HG03439 (cell line): ENCODE results near the gene ADAMTSL1.

Experiments used
- ATAC-seq: cut with Tn5 transposase; IDR thresholded peaks from one replicate; pipeline ENCODE4 v1.9.1; 2021; ENCODE audit warnings: mild to moderate bottlenecking, moderate library complexity; ENCODE audit not compliant: unreplicated experiment

Gene ADAMTSL1

GRCh38 chr9:18639911-18640310 is 166.0 kb downstream of the ADAMTSL1 start:
- ATAC-seq = no peak

GRCh38 chr9:18658804-18659705 is 185.1 kb downstream of the ADAMTSL1 start:
- ATAC-seq = no peak

GRCh38 chr9:18660001-18660400 is 186.0 kb downstream of the ADAMTSL1 start:
- ATAC-seq = no peak

GRCh38 chr9:18662320-18662719 is 188.4 kb downstream of the ADAMTSL1 start:
- no peak for ATAC-seq

GRCh38 chr9:18665947-18666346 is 192.0 kb downstream of the ADAMTSL1 start:
- no peak for ATAC-seq

GRCh38 chr9:18666348-18666747 is 192.4 kb downstream of the ADAMTSL1 start:
- ATAC-seq = no peak

- no peak for ATAC-seq
Observed at GRCh38 chr9:18666986-18667772, 193.2 kb downstream of the ADAMTSL1 start.

GRCh38 chr9:18668944-18669343 is 195.0 kb downstream of the ADAMTSL1 start:
- no peak for ATAC-seq

- ATAC-seq = no peak
Observed at GRCh38 chr9:18672706-18673105, 198.8 kb downstream of the ADAMTSL1 start.

- no peak for ATAC-seq
Observed at GRCh38 chr9:18673179-18673578, 199.2 kb downstream of the ADAMTSL1 start.

- ATAC-seq = no peak
Observed at GRCh38 chr9:18675332-18675731, 201.4 kb downstream of the ADAMTSL1 start.

GRCh38 chr9:18675973-18676372 is 202.0 kb downstream of the ADAMTSL1 start:
- no peak for ATAC-seq

GRCh38 chr9:18676525-18676924 is 202.6 kb downstream of the ADAMTSL1 start:
- no peak for ATAC-seq

GRCh38 chr9:18678821-18679590 is 205.1 kb downstream of the ADAMTSL1 start:
- no peak for ATAC-seq

GRCh38 chr9:18682907-18683306 is 209.0 kb downstream of the ADAMTSL1 start:
- ATAC-seq = no peak

GRCh38 chr9:18683312-18683711 is 209.4 kb downstream of the ADAMTSL1 start:
- ATAC-seq = no peak

GRCh38 chr9:18683851-18684250 is 209.9 kb downstream of the ADAMTSL1 start:
- ATAC-seq = no peak

- no peak for ATAC-seq
Observed at GRCh38 chr9:18684593-18685317, 210.8 kb downstream of the ADAMTSL1 start.

GRCh38 chr9:18688581-18689565 is 214.9 kb downstream of the ADAMTSL1 start:
- no peak for ATAC-seq
